NCI-H2171 treated with DMSO at 0.1 percent for 48 hours (cell line): Measurements from ENCODE around the gene P3H3.
"Not testable (repeated sequence)": the region's sequence is repeated elsewhere in the genome, so short reads cannot be mapped to it uniquely, and the experiment has no call there.

Source experiments
- DNase-seq: peaks from one replicate; lab custom pipeline; 2025; lab: John Stamatoyannopoulos, UW

Gene P3H3

GRCh38 chr12:6867413-6868210 lies 39.4 kb downstream of the P3H3 start, which contains the start of gene TPI1:
Gene TPI1, plus strand, starts transcription at chr12:6867531. Its CDS starts 36 bp downstream, at chr12:6867567.
- peak; percentile 99 for DNase-seq

DNA sequence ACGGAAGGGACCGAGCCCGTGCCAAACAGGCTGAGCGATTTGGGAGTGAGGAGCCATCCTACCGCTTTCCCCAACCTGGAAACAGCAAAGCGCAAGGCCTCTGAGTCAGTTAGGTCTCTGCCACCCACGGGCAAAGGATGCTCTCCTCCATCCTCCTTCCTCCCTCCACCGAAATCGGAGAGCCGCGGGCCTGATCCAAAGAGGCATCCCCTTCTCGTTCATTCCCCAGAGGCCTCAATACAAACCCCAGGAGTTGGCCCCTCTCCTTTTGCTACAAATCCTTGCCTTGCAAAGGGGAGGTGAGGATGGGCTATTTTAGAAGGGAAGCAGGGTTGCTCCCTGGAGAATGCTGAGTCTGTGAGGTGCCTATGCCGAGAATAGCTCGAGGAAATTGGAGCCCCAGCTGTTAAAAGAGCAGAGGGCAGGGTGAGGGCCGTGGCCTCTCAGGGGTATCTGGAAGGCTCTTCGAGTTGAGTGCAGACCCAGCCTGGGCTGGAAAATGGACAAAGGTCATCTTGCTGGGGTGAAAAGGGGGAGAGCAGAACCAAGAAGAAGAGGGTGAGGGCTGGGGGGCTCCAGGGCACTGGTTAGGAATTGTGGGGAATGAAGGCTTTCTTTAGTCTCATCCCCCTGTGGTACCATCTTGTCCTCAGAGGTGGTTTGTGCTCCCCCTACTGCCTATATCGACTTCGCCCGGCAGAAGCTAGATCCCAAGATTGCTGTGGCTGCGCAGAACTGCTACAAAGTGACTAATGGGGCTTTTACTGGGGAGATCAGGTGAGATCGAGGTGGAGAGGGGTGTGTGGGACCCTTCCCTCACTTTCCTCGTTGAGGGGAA lies 40.2 kb downstream of the P3H3 start:
- peak; percentile 87 for DNase-seq

DNA sequence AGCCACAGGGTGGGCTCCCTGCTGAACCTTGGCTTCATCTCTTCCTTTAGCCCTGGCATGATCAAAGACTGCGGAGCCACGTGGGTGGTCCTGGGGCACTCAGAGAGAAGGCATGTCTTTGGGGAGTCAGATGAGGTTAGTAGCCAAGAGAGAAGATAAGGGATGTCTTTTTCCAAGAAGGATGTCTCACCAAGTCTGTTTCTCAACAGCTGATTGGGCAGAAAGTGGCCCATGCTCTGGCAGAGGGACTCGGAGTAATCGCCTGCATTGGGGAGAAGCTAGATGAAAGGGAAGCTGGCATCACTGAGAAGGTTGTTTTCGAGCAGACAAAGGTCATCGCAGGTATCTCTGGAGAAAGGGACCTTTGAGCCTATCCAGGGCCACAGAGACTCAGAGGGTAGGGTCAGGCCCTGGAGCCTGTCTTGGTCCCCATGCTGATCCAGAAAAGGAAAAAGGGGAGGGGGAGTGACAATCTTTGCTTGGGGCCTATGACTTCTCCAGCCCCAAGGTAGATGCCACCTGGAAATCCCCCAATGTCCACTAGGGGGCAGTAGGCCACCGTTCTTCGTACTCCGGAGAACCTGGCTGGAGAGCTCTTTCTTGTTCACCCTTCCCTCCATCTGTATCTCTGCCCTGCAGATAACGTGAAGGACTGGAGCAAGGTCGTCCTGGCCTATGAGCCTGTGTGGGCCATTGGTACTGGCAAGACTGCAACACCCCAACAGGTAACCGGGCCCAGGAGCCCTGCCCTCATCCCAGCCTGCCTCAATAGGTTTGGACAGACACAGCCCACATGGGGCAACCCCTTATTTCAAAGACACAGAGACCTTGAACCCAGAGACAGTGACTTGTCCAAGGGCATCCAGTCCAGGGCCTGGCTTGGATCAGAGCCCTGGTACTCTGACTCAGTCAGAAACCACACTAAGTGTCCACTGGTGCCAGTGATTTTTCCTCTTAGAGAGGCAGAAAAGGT lies 41.1 kb downstream of the P3H3 start:
- DNase-seq = peak; percentile 99

GRCh38 chr12:6870304-6870703 lies 42.1 kb downstream of the P3H3 start:
- not testable (repeated sequence) for DNase-seq

DNA sequence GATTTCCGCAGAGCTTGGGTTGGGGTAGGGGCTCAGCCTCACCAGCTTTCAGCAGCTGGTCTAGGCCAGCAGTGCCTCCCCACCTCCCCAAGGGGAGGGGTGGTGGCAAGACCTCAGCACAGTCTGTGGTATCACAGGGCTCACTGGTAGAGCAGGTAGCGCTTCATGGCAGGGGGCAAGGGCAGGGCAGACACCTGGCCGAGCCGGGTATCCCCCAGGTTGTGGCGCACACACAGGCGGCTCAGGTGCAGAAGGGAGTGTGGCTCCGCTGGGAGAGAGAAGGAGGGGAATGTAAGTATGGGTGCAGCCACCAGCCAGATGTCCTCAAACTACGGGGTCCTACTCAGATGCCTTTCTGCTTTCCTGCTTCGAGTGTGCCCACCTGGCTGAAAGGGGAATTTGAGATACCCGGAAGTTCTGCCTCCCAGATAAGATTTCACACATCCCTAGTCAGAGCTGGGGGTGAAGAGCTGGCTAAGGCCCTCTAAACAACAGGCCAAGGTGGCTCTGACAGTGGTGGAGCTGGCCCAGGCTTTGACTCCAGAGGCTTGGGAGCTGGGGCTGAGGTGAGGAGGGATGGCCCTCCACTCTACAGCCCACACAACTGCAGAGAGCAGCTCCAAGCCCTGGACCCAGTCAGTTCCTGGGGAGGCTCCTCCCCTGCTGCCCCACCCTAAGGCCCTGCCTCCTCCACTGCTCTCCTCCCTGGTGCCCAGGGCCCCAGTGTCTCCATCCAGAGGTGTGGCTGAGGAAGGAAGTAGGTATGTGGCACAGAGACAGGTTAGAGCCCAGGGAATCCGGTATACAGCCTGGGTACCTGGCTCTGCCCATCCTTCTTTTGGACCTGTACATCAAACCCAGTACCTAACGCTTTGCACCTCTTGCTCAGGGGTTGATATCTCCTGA lies 43.1 kb downstream of the P3H3 start:
- DNase-seq = peak; percentile 99

- peak; percentile 98 for DNase-seq
Observed at GRCh38 chr12:6872073-6873048, 44.2 kb downstream of the P3H3 start.

- DNase-seq = peak; percentile 100
Observed at GRCh38 chr12:6873094-6874014, 45.1 kb downstream of the P3H3 start, which contains the start of gene SPSB2. Gene SPSB2, minus strand, starts transcription at chr12:6873303. Its CDS starts 402 bp downstream, at chr12:6872901.

DNA sequence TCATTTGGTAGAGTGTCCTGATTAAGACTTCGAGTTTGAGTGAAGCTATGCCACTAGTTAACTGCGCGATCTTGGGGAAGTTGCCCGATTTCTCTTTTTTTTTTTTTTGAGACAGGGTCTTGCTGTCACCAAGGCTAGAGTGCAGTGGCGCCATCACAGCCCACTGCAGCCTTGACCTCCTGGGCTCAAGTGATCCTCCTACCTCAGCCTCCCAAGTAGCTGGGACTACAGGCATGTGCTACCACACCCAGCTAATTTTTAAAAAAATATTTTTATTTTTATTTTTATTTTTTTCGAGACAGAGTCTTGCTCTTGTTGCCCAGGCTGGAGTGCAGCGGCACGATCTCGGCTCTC lies 45.8 kb downstream of the P3H3 start:
- not testable (repeated sequence) for DNase-seq

- not testable (repeated sequence) for DNase-seq
Observed at GRCh38 chr12:6879824-6880223, 51.6 kb downstream of the P3H3 start.

DNA sequence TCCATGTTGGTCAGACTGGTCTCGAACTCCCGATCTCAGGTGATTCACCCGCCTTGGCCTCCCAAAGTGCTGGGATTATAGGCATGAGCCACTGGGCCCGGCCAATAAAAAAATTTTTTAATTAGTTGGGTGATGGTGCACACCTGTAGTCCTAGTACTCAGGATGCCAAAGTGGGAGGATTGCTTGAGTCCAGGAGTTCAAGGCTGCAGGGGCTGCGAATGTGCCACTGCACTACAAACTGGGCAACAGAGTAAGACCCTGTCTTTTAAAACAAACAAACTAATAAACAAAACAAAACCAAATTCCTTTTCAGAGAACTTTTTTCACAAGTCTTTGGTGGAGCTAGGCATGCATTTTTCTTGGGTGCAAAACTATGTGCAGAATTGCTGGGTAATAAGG lies 55.0 kb downstream of the P3H3 start:
- DNase-seq = no peak

DNA sequence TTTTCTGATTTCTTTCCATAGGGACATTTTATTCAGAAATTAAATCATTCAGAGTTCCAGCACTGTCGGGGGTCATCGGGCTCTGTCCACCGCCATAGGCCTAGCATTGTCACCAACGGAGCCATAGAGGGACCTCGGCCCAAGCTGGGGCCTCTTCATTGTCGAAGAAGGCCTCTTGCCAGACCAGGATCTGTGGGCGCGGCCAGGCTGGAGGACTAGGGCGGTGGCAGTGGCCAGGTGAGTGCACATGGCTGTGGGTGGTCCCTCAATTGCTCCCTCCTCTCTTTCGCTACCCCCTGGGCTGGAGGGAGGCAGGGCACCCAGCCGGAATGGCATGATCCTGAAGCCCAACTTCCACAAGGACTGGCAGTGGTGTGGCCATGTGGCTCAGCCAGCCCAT lies 55.5 kb downstream of the P3H3 start:
- no peak for DNase-seq

DNA sequence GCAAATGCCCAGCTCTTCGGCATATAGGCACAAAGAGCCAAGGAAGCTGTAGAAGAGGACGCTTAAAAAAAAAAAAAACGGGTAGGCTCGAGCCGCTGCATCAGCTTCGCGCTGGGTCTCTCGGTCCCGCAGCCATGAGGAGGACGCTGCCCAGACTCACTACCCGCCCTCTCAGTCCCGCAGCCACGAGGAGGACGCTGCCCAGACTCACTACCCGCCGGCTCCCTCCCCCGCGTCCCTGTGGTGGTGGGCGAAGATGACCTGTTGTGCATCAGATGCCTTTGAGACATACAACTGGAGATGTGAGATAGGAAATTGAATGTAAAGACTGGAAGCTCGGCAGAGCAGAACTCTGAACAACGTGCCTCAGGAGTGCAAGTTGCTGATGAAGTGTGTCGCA lies 56.3 kb downstream of the P3H3 start:
- no peak for DNase-seq

DNA sequence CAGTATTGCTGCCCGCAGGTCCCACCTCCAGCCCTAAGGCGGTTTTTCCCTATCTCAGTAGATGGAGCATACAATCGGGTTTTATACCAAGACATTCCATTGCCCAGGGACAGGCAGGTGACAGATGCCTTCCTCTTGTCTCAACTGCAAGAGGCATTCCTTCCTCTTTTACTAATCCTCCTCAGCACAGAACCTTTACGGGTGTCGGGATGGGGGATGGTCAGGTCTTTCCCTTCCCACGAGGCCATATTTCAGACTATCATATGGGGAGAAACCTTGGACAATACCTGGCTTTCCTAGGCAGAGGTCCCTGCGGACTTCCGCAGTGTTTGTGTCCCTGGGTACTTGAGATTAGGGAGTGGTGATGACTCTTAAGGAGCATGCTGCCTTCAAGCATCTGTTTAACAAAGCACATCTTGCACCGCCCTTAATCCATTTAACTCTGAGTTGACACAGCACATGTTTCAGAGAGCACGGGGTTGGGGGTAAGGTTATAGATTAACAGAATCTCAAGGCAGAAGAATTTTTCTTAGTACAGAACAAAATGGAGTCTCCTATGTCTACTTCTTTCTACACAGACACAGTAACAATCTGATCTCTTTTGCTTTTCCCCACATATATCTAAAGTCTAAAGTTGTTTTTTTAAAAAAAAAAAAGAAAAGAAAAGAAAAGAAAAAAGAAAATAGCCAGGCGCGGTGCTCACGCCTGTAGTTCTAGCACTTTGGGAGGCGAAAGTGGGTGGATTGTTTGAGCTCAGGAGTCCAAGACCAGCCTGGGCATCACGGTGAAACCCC lies 58.2 kb downstream of the P3H3 start:
- DNase-seq = not testable (repeated sequence)

- no peak for DNase-seq
Observed at GRCh38 chr12:6887460-6887859, 59.3 kb downstream of the P3H3 start.

DNA sequence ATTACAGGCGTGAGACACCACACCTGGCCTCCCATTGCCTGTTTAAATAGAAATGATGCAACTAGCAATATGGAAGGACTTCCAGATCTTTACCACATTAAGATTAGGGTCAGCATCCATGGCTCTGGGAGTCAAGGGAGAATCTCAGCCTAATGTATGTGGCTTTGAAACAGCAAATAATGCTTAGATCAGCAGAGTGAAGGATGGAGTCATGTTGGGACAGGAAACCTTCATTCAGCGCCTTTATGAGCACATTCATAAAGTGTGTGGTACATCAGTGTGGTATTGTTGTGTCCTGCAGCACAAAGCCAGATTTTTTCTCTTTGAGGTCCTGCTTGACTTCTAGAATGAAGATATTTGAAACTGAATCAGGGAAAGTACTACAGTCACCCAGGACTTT lies 60.2 kb downstream of the P3H3 start:
- no peak for DNase-seq

GRCh38 chr12:6888794-6889193 lies 60.6 kb downstream of the P3H3 start:
- not testable (repeated sequence) for DNase-seq
